Fibroblast of mammary gland (primary cell): ENCODE measurements around the gene SMCO2.

Experiments
- DNase-seq: peaks from one replicate; pipeline ENCODE4 v3.0.0-alpha.2; 2010; ENCODE audit warnings: low read depth
- H3K4me3 ChIP-seq: 2 replicates; pipeline ENCODE4 v1.5.1; 2011; ENCODE audit warnings: low read depth, mild to moderate bottlenecking, low read length, moderate library complexity; ENCODE audit not compliant: control insufficient read depth
- CTCF ChIP-seq: conservative IDR thresholded peaks from 2 replicates; pipeline ENCODE4 v1.5.1; 2011; ENCODE audit warnings: low read depth, low read length, inconsistent platforms; ENCODE audit not compliant: control insufficient read depth, insufficient read depth

Gene SMCO2

GRCh38 chr12:27488479-27488878, 41.9 kb downstream of the SMCO2 start:
- no peak overlapping the region for H3K4me3 ChIP-seq
- TF ChIP-seq CTCF = no peak
- DNase-seq = no peak

- no peak for DNase-seq
- no peak for TF ChIP-seq CTCF
- no peak overlapping the region for H3K4me3 ChIP-seq
Measured at GRCh38 chr12:27491226-27491625, 44.7 kb downstream of the SMCO2 start.

GRCh38 chr12:27493260-27493940, 46.9 kb downstream of the SMCO2 start:
- no peak for DNase-seq
- no peak for TF ChIP-seq CTCF
- H3K4me3 ChIP-seq = no peak overlapping the region

GRCh38 chr12:27497446-27497845, 50.9 kb downstream of the SMCO2 start:
- no peak for TF ChIP-seq CTCF
- H3K4me3 ChIP-seq = no peak overlapping the region
- no peak for DNase-seq

- H3K4me3 ChIP-seq = no peak overlapping the region
- no peak for DNase-seq
- TF ChIP-seq CTCF = no peak
Measured at GRCh38 chr12:27498149-27498548, 51.6 kb downstream of the SMCO2 start.

- no peak for TF ChIP-seq CTCF
- peak; percentile 51 for DNase-seq
Measured at GRCh38 chr12:27498761-27499160, 52.2 kb downstream of the SMCO2 start.

GRCh38 chr12:27499377-27499776, 52.8 kb downstream of the SMCO2 start:
- no peak for TF ChIP-seq CTCF
- no peak overlapping the region for H3K4me3 ChIP-seq
- no peak for DNase-seq

More at GRCh38 chr12:27498761-27499160, 52.2 kb downstream of the SMCO2 start:
- H3K4me3 ChIP-seq = no peak overlapping the region
